Body of pancreas (tissue), 4 donors: ENCODE measurements around the gene CDK4.

Source experiments
- CTCF ChIP-seq, 7 experiments: fragments of 450-650 bp in 4 of 7; fragments of 200-600 bp in 3 of 7; sonication (generic) in 3 of 7; IDR thresholded peaks; one replicate each; pipeline ENCODE4 v1.5.1; 2016 to 2019; ENCODE audit warnings: antibody characterized with exemption in 7 of 7
- POLR2A ChIP-seq, 3 donors: fragments of 450-650 bp; IDR thresholded peaks; one replicate each; pipeline ENCODE4 v1.6.1; 2016; ENCODE audit warnings: antibody characterized with exemption in 3 of 3, mild to moderate bottlenecking in 2 of 3

- TF ChIP-seq POLR2A (IDR thresholded peaks at IDR 0.05) (no peak), CTCF (IDR thresholded peaks at IDR 0.05) (no peak)
Measured at GRCh38 chr12:57715786-57716185, 36.3 kb downstream of the CDK4 start.
